ENCODE results near the gene CELSR1. TPM values are rescaled to one million over a fixed set of nuclear protein-coding genes. Genes with fewer than 3 reads are reported as not detected.

Gene CELSR1
- total and polyA plus RNA-seq, 2 of the 13 experiments (the other 11 are each of a cell fraction or from before 2014, with no cell fraction given), result 0.78 to 1.8 TPM

- TF ChIP-seq HMGA1 (CRISPR knock-in tag; conservative IDR thresholded peaks at IDR 0.05) (no peak), MED8 (CRISPR knock-in tag; IDR thresholded peaks at IDR 0.05; ENCODE audit: insufficient replicate concordance) (no peak), CCAR2 (optimal IDR thresholded peaks at IDR 0.05; ENCODE audit: low read depth, low read length) (no peak)
- TF ChIP-seq, protein P1, sequence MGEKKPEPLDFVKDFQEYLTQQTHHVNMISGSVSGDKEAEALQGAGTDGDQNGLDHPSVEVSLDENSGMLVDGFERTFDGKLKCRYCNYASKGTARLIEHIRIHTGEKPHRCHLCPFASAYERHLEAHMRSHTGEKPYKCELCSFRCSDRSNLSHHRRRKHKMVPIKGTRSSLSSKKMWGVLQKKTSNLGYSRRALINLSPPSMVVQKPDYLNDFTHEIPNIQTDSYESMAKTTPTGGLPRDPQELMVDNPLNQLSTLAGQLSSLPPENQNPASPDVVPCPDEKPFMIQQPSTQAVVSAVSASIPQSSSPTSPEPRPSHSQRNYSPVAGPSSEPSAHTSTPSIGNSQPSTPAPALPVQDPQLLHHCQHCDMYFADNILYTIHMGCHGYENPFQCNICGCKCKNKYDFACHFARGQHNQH (CRISPR knock-in tag; IDR thresholded peaks at IDR 0.05), result no peak
Observed at GRCh38 chr22:46484861-46485595, 52.4 kb downstream of the CELSR1 start (continued).

DNA sequence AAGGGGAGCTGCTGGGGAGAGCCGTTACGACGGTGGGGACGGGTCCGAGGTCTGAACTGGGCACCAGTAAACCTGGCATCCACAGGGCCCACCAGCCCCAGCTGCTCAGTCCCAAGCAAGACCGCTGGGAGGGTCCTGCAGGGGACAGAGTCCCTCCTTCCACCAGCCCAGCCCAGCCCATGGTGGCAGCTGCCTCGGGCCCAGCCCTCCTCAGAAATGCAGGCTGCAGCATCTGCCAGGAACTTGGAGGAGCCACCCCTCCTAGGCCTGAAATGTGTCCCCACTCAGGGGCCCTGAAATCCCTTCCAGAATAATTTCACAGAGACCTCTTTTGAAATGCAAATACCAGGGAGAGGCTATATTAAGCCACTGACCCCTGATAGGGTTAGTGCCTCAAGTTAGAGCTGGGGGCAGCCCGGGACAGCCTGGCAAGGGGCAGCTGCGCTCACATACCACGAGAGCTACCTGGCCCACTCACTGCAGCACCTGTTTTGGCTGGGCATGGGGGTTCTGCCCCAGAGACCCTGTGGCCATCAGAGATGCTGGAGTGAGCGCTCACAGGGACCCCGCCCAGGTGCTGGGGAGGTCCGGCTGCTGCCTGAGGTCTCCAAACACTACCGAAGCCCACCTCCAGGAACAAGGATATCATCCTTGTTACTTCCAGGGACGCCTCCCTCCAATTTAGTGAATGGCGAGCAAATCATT lies 53.1 kb downstream of the CELSR1 start:
- Histone ChIP-seq H2AFZ (ENCODE audit: low read length) (no peak overlapping the region), H3K27ac (ENCODE audit: extremely low read length, insufficient read depth, low read length) (no peak overlapping the region), H3K4me2 (ENCODE audit: low read depth, low read length) (no peak overlapping the region), H3K4me1 (ENCODE audit: insufficient read depth, low read length) (peaks cover 8% of the 10 kb centered on the region), H3K9me3 (ENCODE audit: low read length) (peaks cover 6% of the 10 kb centered on the region; the same call in 1 of the 2 replicates), H3K4me3 (replicated peaks in 1 of 3; ENCODE audit: insufficient read depth in 1 of 3, low read depth in 2 of 3, low read length in 3 of 3) (no peak overlapping the region), H3K27me3 (ENCODE audit: control insufficient read depth in 1 of 2, insufficient read depth in 2 of 2, low read length in 2 of 2) (no peaks in the 10 kb centered on the region), H3K36me3 (replicated peaks in 1 of 2; ENCODE audit: control insufficient read depth in 1 of 2, insufficient read depth in 2 of 2, low read length in 2 of 2) (no peaks in the 10 kb centered on the region), H3K79me2 (ENCODE audit: insufficient read depth, low read length) (no peaks in the 10 kb centered on the region), H4K20me1 (ENCODE audit: insufficient read depth, low read length) (no peaks in the 10 kb centered on the region), H3K9ac (ENCODE audit: insufficient read depth, low read depth, low read length) (no peak overlapping the region)
- 26% methylated on average over 4 of the region's 16 CpGs for WGBS (ENCODE audit: low lambda C conversion rate)
- FAIRE-seq (no peak), DNase-seq (ENCODE audit: low spot score) (no peak), ATAC-seq (no peak)
- ChIA-PET CTCF (ENCODE audit: low intra/inter-chr PET ratio, low total read pairs) (no interaction called here), POLR2A (no interaction called here)
- in situ Hi-C loops (cut with HindIII; ENCODE audit: extremely low pct_ligation_motif_present, low pct_unique_long_range_greater_than_20kb), result no loop called here
- BruUV-seq (replicated peaks), result no TSS peak
- intact Hi-C loops (cut with micrococcal nuclease; ENCODE audit: unreplicated experiment), result no loop called here
- TF ChIP-seq ZNF619 (CRISPR knock-in tag; IDR thresholded peaks at IDR 0.05), result no peak
- no peak for TF ChIP-seq ZNF7 (CRISPR knock-in tag; IDR thresholded peaks at IDR 0.05)
- no peak for TF ChIP-seq JDP2 (CRISPR knock-in tag; IDR thresholded peaks at IDR 0.05; ENCODE audit: borderline replicate concordance)
- TF ChIP-seq, protein P2, sequence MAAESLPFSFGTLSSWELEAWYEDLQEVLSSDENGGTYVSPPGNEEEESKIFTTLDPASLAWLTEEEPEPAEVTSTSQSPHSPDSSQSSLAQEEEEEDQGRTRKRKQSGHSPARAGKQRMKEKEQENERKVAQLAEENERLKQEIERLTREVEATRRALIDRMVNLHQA (CRISPR knock-in tag; IDR thresholded peaks at IDR 0.05), result no peak
- TF ChIP-seq CEBPZ (IDR thresholded peaks at IDR 0.05; ENCODE audit: low read length), result no peak
- TF ChIP-seq, protein P3, sequence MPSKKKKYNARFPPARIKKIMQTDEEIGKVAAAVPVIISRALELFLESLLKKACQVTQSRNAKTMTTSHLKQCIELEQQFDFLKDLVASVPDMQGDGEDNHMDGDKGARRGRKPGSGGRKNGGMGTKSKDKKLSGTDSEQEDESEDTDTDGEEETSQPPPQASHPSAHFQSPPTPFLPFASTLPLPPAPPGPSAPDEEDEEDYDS (CRISPR knock-in tag; IDR thresholded peaks at IDR 0.05), result no peak
- no peak for TF ChIP-seq ZNF446 (CRISPR knock-in tag; IDR thresholded peaks at IDR 0.05)
- TF ChIP-seq, protein P4, sequence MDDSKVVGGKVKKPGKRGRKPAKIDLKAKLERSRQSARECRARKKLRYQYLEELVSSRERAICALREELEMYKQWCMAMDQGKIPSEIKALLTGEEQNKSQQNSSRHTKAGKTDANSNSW (CRISPR knock-in tag; IDR thresholded peaks at IDR 0.05; ENCODE audit: borderline replicate concordance), result no peak
- TF ChIP-seq ZNF562 (CRISPR knock-in tag; IDR thresholded peaks at IDR 0.05; ENCODE audit: borderline replicate concordance), result no peak
- no peak for TF ChIP-seq ZNF121 (CRISPR knock-in tag; IDR thresholded peaks at IDR 0.05)
- TF ChIP-seq RXRA (CRISPR knock-in tag; IDR thresholded peaks at IDR 0.05), result no peak
- TF ChIP-seq HHEX (CRISPR knock-in tag; IDR thresholded peaks at IDR 0.05), result no peak
- TF ChIP-seq RBM22 (optimal IDR thresholded peaks at IDR 0.05; ENCODE audit: low read length), result no peak
- TF ChIP-seq ZNF709 (CRISPR knock-in tag; IDR thresholded peaks at IDR 0.05), result no peak
